Neural cell (in vitro differentiated cells): ENCODE data around the gene MED12. TPM values are rescaled to one million over a fixed set of nuclear protein-coding genes. Genes with fewer than 3 reads are reported as not detected.
A peak's percentile ranks its signal among the peaks of the same experiment; 100 is the strongest.

ENCODE experiments used
- H2AFZ ChIP-seq: fragments of 200-600, 300-800 bp; sonication (generic), shearing (Covaris generic); 2 replicates; pipeline ENCODE4 v1.6.0; 2014; ENCODE audit warnings: low read depth, mild to moderate bottlenecking, antibody characterized with exemption, low read length, moderate library complexity
- H3F3A ChIP-seq: fragments of 200-600 bp; shearing (Covaris generic); 2 replicates; pipeline ENCODE4 v1.6.1; 2016; ENCODE audit warnings: mild to moderate bottlenecking, moderate library complexity, mixed read lengths, antibody characterized with exemption, low read length; ENCODE audit not compliant: insufficient read depth, poor library complexity, severe bottlenecking
- H3K27ac ChIP-seq: fragments of 200-600, 300-800 bp; sonication (generic), shearing (Covaris generic); 2 replicates; pipeline ENCODE4 v1.5.1; 2014; ENCODE audit warnings: mild to moderate bottlenecking, low read length, moderate library complexity
- H3K27me3 ChIP-seq: fragments of 300-800, 200-600 bp; sonication (generic), shearing (Covaris generic); 2 replicates; pipeline ENCODE4 v1.6.0; 2014; ENCODE audit warnings: mild to moderate bottlenecking, low read depth, low read length, moderate library complexity; ENCODE audit not compliant: insufficient read depth
- H3K36me3 ChIP-seq: fragments of 300-800, 200-600 bp; sonication (generic), shearing (Covaris generic); 2 replicates; pipeline ENCODE4 v1.5.1; 2014; ENCODE audit warnings: mild to moderate bottlenecking, antibody characterized with exemption, low read length, moderate library complexity; ENCODE audit not compliant: insufficient read depth
- H3K4me2 ChIP-seq: fragments of 300-800, 200-600 bp; sonication (generic), shearing (Covaris generic); 2 replicates; pipeline ENCODE4 v1.6.0; 2014; ENCODE audit warnings: mild to moderate bottlenecking, low read length
- H3K4me3 ChIP-seq: fragments of 300-800, 200-600 bp; sonication (generic), shearing (Covaris generic); 2 replicates; pipeline ENCODE4 v1.5.1; 2014; ENCODE audit warnings: mild to moderate bottlenecking, low read length, moderate library complexity
- H3K79me2 ChIP-seq: fragments of 200-600 bp; shearing (Covaris generic); replicated peaks from 2 replicates; pipeline ENCODE4 v1.6.0; 2014; ENCODE audit warnings: mild to moderate bottlenecking, low read length, moderate library complexity; ENCODE audit not compliant: insufficient read depth
- H3K9ac ChIP-seq: fragments of 300-800, 200-600 bp; sonication (generic), shearing (Covaris generic); 2 replicates; pipeline ENCODE4 v1.6.1; 2016; ENCODE audit warnings: mild to moderate bottlenecking, low read length, mixed read lengths
- H3K9me2 ChIP-seq: fragments of 200-600 bp; shearing (Covaris generic); 2 replicates; pipeline ENCODE4 v1.6.1; 2016; ENCODE audit warnings: mild to moderate bottlenecking, low read length, mixed read lengths; ENCODE audit not compliant: insufficient read depth
- H3K9me3 ChIP-seq: fragments of 200-600, 300-800 bp; sonication (generic), shearing (Covaris generic); 2 replicates; pipeline ENCODE4 v1.6.1; 2016; ENCODE audit warnings: mild to moderate bottlenecking, mixed run types, low read length, moderate library complexity, mixed read lengths
- H4K20me1 ChIP-seq: fragments of 200-600 bp; shearing (Covaris generic); 2 replicates; pipeline ENCODE4 v1.6.1; 2016; ENCODE audit warnings: mild to moderate bottlenecking, mixed run types; ENCODE audit not compliant: insufficient read depth
- CTCF ChIP-seq: fragments of 450-650 bp; IDR thresholded peaks from 2 replicates; pipeline ENCODE4 v1.5.1; 2014; ENCODE audit warnings: antibody characterized with exemption, mild to moderate bottlenecking, moderate library complexity; ENCODE audit not compliant: poor library complexity, severe bottlenecking
- EP300 ChIP-seq: fragments of 450-650 bp; conservative IDR thresholded peaks from 2 replicates; pipeline ENCODE4 v1.6.1; 2014; ENCODE audit warnings: antibody characterized with exemption, mild to moderate bottlenecking, moderate library complexity; ENCODE audit not compliant: poor library complexity, severe bottlenecking
- EZH2 ChIP-seq: fragments of 200-600, 300-800 bp; shearing (Covaris generic), sonication (generic); IDR thresholded peaks from 2 replicates; pipeline ENCODE4 v1.6.1; 2014; ENCODE audit warnings: antibody characterized with exemption, low read length, borderline replicate concordance, mild to moderate bottlenecking; ENCODE audit not compliant: insufficient read depth, poor library complexity, severe bottlenecking
- MXI1 ChIP-seq: fragments of 450-650 bp; conservative IDR thresholded peaks from 2 replicates; pipeline ENCODE4 v1.6.1; 2014; ENCODE audit warnings: antibody characterized with exemption, mild to moderate bottlenecking; ENCODE audit not compliant: poor library complexity, severe bottlenecking
- POLR2AphosphoS5 ChIP-seq: IDR thresholded peaks from 2 replicates; pipeline ENCODE4 v1.6.1; 2012
- RAD21 ChIP-seq: fragments of 450-650 bp; conservative IDR thresholded peaks from 2 replicates; pipeline ENCODE4 v1.6.1; 2014; ENCODE audit warnings: antibody characterized with exemption, mild to moderate bottlenecking, moderate library complexity
- SMC3 ChIP-seq: fragments of 450-650 bp; conservative IDR thresholded peaks from 2 replicates; pipeline ENCODE4 v1.6.1; 2014; ENCODE audit warnings: antibody characterized with exemption, mild to moderate bottlenecking, moderate library complexity; ENCODE audit not compliant: poor library complexity
- TAF1 ChIP-seq: IDR thresholded peaks from 2 replicates; pipeline ENCODE4 v1.6.1; 2012; ENCODE audit warnings: low read depth
- polyA plus RNA-seq: library from polyadenylated mRNA; depleted of rRNA; stranded (reverse); fragments of >200 nt; gene quantifications from 2 replicates; pipeline ENCODE4 v1.2.3, GENCODE V29; 2014
- TF ChIP-seq, protein P1 (sequence below): IDR thresholded peaks from 2 replicates; pipeline ENCODE4 v1.6.1; 2012; ENCODE audit warnings: borderline replicate concordance

MED12 gene
- polyA plus RNA-seq, 1 donor from 2014 or later: 5.6 TPM

DNA sequence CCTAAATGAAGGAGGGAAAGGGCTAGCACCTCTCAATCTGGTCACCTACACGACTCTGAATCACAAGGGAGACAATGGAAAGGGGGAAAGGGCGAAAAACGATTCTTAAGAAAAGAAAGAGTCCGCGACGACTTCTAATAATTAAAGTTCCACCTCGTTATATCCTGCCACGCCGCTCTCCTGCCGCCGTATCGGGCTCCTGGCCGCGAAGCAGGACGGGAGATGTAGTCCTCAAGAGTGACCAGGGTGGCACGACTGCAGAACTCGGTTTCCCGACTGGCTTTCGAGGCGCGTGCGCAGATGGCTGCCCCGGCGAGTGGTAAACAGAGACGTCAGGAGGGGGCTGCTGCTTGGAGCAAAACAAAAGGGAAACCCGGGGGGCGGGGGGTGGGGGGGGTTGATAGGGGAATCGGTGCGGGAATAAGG is 22.8 kb upstream of the MED12 start, which contains the start of gene FOXO4:
TSS of gene FOXO4 (plus strand) at position 297 of the 426 bp plus-strand sequence. CDS start 678 bp downstream, outside the sequence.
- no peaks in the 10 kb centered on the region for H4K20me1 ChIP-seq
- no peaks in the 10 kb centered on the region for H3K36me3 ChIP-seq
- peak within 1 kb of the TSS; percentile 39 for H3K4me2 ChIP-seq
- H3K79me2 ChIP-seq: no peaks in the 10 kb centered on the region
- H3K9ac ChIP-seq: no peak within 1 kb of the TSS
- H3K9me3 ChIP-seq: no peaks in the 10 kb centered on the region
- H3K27me3 ChIP-seq: peaks cover 7% of the 10 kb centered on the region
- peak within 1 kb of the TSS; percentile 67 for H3K4me3 ChIP-seq
- no peaks in the 10 kb centered on the region for H3K9me2 ChIP-seq
- no peaks in the 10 kb centered on the region for H3F3A ChIP-seq
- no peak within 1 kb of the TSS for H2AFZ ChIP-seq
- TF ChIP-seq MXI1: peak; percentile 75
- no peak for TF ChIP-seq RAD21
- H3K27ac ChIP-seq: no peak within 1 kb of the TSS

GRCh38 chrX:71095981-71096759 is 22.2 kb upstream of the MED12 start:
- Histone ChIP-seq H3K4me3 (peak overlapping the region; percentile 67), H3K9me2 (no peaks in the 10 kb centered on the region), H3K4me2 (peak overlapping the region; percentile 39), H3F3A (no peaks in the 10 kb centered on the region), H4K20me1 (no peaks in the 10 kb centered on the region), H3K9me3 (no peaks in the 10 kb centered on the region), H3K27me3 (peaks cover 7% of the 10 kb centered on the region), H2AFZ (no peak overlapping the region), H3K27ac (no peak overlapping the region), H3K9ac (no peak overlapping the region), H3K36me3 (no peaks in the 10 kb centered on the region), H3K79me2 (no peaks in the 10 kb centered on the region)
- TF ChIP-seq SMC3 (no peak), POLR2AphosphoS5 (no peak), RAD21 (no peak), MXI1 (no peak), EP300 (no peak), TAF1 (no peak), CTCF (no peak), EZH2 (no peak)
- TF ChIP-seq, protein P1, sequence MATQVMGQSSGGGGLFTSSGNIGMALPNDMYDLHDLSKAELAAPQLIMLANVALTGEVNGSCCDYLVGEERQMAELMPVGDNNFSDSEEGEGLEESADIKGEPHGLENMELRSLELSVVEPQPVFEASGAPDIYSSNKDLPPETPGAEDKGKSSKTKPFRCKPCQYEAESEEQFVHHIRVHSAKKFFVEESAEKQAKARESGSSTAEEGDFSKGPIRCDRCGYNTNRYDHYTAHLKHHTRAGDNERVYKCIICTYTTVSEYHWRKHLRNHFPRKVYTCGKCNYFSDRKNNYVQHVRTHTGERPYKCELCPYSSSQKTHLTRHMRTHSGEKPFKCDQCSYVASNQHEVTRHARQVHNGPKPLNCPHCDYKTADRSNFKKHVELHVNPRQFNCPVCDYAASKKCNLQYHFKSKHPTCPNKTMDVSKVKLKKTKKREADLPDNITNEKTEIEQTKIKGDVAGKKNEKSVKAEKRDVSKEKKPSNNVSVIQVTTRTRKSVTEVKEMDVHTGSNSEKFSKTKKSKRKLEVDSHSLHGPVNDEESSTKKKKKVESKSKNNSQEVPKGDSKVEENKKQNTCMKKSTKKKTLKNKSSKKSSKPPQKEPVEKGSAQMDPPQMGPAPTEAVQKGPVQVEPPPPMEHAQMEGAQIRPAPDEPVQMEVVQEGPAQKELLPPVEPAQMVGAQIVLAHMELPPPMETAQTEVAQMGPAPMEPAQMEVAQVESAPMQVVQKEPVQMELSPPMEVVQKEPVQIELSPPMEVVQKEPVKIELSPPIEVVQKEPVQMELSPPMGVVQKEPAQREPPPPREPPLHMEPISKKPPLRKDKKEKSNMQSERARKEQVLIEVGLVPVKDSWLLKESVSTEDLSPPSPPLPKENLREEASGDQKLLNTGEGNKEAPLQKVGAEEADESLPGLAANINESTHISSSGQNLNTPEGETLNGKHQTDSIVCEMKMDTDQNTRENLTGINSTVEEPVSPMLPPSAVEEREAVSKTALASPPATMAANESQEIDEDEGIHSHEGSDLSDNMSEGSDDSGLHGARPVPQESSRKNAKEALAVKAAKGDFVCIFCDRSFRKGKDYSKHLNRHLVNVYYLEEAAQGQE: no peak

DNA sequence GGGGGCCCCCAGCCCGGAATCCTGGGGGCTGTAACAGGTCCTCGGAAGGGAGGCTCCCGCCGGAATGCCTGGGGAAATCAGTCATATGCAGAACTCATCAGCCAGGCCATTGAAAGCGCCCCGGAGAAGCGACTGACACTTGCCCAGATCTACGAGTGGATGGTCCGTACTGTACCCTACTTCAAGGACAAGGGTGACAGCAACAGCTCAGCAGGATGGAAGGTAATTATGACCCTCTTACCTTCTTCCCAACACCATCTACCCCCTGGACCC is 21.7 kb upstream of the MED12 start:
- H2AFZ ChIP-seq: no peak overlapping the region
- peak overlapping the region; percentile 67 for H3K4me3 ChIP-seq
- H3K27me3 ChIP-seq: peaks cover 7% of the 10 kb centered on the region
- no peak overlapping the region for H3K9ac ChIP-seq
- H3K79me2 ChIP-seq: no peaks in the 10 kb centered on the region
- no peaks in the 10 kb centered on the region for H3F3A ChIP-seq
- no peaks in the 10 kb centered on the region for H3K9me3 ChIP-seq
- no peaks in the 10 kb centered on the region for H4K20me1 ChIP-seq
- no peaks in the 10 kb centered on the region for H3K36me3 ChIP-seq
- TF ChIP-seq EP300 (no peak), POLR2AphosphoS5 (no peak), MXI1 (no peak), RAD21 (no peak), CTCF (no peak), TAF1 (no peak), EZH2 (no peak), SMC3 (no peak)
- TF ChIP-seq, protein P1: no peak
- no peaks in the 10 kb centered on the region for H3K9me2 ChIP-seq
- H3K27ac ChIP-seq: no peak overlapping the region
- H3K4me2 ChIP-seq: no peak overlapping the region
